Mammary epithelial cell (primary cell): ENCODE results near the gene GPR137B.

ENCODE experiments used
- CTCF ChIP-seq, 2 donors: IDR thresholded peaks in 1 of 2; conservative IDR thresholded peaks in 1 of 2; 2 replicates each; pipeline ENCODE4 v1.5.1; 2011 to 2012; ENCODE audit warnings: inconsistent platforms in 2 of 2, low read length in 2 of 2, mild to moderate bottlenecking in 2 of 2, control low read depth in 1 of 2, low read depth in 1 of 2; ENCODE audit not compliant: insufficient read depth in 1 of 2; ENCODE audit errors: extremely low read depth in 1 of 2
- EZH2 ChIP-seq: IDR thresholded peaks from 2 replicates; pipeline ENCODE4 v1.6.1; 2012; ENCODE audit warnings: low read length, inconsistent platforms, borderline replicate concordance

- TF ChIP-seq CTCF (conservative IDR thresholded peaks at IDR 0.05 in 1 of 2, IDR thresholded peaks at IDR 0.05 in 1 of 2; ENCODE audit: extremely low read depth in 1 of 2, insufficient read depth in 1 of 2, low read depth in 1 of 2, low read length in 2 of 2) (no peak), EZH2 (no peak)
Observed at GRCh38 chr1:236207121-236207520, 64.8 kb downstream of the GPR137B start.
